ENCODE data around the gene MRPS23.

- TF ChIP-seq, protein P1, sequence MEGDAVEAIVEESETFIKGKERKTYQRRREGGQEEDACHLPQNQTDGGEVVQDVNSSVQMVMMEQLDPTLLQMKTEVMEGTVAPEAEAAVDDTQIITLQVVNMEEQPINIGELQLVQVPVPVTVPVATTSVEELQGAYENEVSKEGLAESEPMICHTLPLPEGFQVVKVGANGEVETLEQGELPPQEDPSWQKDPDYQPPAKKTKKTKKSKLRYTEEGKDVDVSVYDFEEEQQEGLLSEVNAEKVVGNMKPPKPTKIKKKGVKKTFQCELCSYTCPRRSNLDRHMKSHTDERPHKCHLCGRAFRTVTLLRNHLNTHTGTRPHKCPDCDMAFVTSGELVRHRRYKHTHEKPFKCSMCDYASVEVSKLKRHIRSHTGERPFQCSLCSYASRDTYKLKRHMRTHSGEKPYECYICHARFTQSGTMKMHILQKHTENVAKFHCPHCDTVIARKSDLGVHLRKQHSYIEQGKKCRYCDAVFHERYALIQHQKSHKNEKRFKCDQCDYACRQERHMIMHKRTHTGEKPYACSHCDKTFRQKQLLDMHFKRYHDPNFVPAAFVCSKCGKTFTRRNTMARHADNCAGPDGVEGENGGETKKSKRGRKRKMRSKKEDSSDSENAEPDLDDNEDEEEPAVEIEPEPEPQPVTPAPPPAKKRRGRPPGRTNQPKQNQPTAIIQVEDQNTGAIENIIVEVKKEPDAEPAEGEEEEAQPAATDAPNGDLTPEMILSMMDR (conservative IDR thresholded peaks at IDR 0.05; ENCODE audit: low read depth in 2 of 2): peak; percentile 97 to 100
- TF ChIP-seq EZH2 (IDR thresholded peaks at IDR 0.05; ENCODE audit: low read depth, unreplicated experiment) (no peak), CREB1 (CRISPR knock-in tag; IDR thresholded peaks at IDR 0.05; ENCODE audit: low read depth) (no peak)
- TF ChIP-seq, protein P2, sequence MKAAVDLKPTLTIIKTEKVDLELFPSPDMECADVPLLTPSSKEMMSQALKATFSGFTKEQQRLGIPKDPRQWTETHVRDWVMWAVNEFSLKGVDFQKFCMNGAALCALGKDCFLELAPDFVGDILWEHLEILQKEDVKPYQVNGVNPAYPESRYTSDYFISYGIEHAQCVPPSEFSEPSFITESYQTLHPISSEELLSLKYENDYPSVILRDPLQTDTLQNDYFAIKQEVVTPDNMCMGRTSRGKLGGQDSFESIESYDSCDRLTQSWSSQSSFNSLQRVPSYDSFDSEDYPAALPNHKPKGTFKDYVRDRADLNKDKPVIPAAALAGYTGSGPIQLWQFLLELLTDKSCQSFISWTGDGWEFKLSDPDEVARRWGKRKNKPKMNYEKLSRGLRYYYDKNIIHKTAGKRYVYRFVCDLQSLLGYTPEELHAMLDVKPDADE (IDR thresholded peaks at IDR 0.05): no peak
Measured at GRCh38 chr17:57833179-57833939, 16.5 kb downstream of the MRPS23 start.
